Measurements from ENCODE around the gene STARD8. TPM values are rescaled to one million over a fixed set of nuclear protein-coding genes. Genes with fewer than 3 reads are reported as not detected.

STARD8 gene
- total RNA-seq, 2 donors from 2014 or later = 0.27 to 0.43 TPM

DNA sequence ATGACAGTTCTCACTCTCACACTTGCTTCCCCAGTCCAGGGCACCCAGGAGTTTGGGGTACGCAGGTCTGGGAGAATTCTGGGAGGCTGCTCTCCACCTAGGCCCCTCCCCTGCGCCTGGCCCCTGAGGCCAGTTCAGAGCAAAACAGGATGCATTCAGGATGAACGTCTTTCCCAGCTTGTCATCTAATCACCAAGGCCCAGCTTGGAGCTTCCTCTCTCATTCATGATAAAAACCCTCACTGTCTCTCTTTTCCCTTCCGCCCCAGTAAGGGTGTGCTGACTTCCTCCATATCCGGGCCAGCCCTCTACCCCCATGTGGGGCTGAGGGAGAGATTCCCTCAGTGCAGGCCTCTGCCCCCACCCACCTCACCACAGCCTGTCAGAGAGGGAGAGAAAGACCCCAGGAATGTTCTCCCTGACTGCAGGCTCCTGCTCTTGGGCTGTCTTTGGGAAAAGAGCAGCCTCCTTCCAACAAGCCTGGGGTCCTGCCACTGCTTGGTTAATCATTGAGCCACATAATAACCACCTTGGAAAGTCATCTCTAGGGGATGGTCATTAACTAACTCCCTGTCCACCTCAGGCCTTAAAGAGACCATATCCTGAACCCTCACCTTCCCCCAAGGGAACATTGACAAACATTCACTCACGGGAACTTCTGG lies 50.1 kb downstream of the STARD8 start:
- no peak for ATAC-seq

DNA sequence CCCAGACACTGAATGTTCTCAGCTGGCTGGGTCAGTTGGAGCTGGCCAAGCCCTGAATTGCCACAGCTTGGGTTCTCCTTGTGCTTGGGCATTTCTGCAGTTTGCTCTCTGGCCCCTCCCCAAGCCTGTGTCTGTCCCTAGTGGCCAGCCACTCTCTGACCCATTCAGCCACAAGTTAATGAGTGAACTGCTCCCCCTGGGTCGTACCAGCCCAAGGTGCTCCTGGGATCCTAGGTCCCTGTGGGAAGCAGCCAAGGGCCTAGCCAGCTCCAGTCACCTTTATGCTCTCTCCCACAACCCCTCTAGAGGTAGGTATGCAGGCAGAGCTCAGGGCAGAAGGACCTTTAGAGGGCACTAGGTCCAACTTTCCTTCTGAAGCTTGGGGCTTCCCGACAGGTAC lies 51.5 kb downstream of the STARD8 start:
- DNase-seq (ENCODE audit: low spot score in 2 of 2) (no peak), ATAC-seq (no peak)
- H3K36me3 Mint-ChIP-seq = no peaks in the 10 kb centered on the region
- H3K27ac Mint-ChIP-seq = no peak overlapping the region
- H3K9me3 Mint-ChIP-seq = no peaks in the 10 kb centered on the region

More for the DNA sequence above, 50.1 kb downstream of the STARD8 start:
- no peaks in the 10 kb centered on the region for H3K36me3 Mint-ChIP-seq
- DNase-seq (ENCODE audit: low spot score in 2 of 2) = no peak
- no peak overlapping the region for H3K27ac Mint-ChIP-seq
- no peaks in the 10 kb centered on the region for H3K9me3 Mint-ChIP-seq

DNA sequence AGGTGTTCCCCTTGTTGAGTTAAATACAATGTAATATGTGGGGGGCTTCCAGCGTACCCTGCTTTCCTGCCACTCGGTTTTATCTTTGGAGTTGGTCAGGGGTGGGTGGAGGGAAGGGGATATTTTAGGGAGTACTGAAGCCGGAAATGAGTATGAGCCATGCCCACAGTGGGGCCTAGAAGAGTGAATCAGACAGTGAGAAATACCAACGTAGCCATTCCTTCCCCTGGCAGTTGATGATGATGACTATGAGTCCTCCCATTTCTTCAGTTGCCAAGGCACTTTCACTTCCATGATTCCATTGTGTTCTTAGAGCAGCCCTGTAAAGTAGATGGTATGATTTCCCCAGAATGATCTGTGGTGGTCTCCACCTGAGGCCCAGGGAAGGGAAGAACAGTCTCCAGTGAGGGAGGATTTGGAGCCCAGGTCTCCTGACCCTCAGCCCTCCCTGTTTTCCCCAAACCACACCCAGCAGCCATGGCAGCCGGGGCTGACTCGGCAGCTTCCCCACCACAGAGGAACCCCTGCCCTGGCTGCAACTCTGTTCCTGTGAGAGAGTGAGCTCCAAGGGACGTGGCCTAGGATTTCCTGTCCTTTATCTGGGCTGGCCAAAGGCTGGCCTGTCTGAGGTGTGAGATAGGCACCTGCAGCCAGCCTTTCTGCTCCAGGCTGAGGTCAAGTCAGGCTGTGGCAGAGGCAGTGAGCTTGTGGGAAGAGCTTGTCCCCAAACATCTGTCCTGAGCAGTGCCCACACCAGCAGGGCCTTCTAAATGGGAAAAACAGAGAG lies 52.7 kb downstream of the STARD8 start:
- no peaks in the 10 kb centered on the region for H3K9me3 Mint-ChIP-seq
- no peaks in the 10 kb centered on the region for H3K36me3 Mint-ChIP-seq
- ATAC-seq (peak in 1 of 2 donors; percentile 59), DNase-seq (ENCODE audit: low spot score in 2 of 2) (no peak)
- no peak overlapping the region for H3K27ac Mint-ChIP-seq

DNA sequence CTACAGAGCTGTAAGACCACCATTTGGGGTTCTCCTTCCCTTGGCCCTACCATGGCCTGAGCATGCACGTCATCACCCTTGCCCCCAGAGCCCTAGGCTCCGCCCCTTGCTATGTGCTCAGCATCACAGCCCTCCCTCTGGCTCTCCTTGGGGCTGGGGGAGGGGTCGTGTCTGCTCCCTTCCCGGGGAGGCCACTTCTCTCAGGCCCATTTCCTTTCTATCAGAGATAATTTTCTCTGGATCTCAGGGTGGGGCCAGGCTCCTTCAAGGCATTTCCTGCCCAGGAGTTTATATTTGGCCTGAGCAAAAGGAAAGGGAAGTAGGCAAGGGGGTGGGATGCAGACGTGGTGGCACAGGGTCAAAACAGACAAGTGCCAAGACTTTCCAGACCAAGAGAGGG lies 55.9 kb downstream of the STARD8 start:
- Mint-ChIP-seq H3K9me3 (no peaks in the 10 kb centered on the region), H3K27ac (no peak overlapping the region), H3K36me3 (no peaks in the 10 kb centered on the region)
- DNase-seq (ENCODE audit: low spot score in 2 of 2) (no peak), ATAC-seq (no peak)

DNA sequence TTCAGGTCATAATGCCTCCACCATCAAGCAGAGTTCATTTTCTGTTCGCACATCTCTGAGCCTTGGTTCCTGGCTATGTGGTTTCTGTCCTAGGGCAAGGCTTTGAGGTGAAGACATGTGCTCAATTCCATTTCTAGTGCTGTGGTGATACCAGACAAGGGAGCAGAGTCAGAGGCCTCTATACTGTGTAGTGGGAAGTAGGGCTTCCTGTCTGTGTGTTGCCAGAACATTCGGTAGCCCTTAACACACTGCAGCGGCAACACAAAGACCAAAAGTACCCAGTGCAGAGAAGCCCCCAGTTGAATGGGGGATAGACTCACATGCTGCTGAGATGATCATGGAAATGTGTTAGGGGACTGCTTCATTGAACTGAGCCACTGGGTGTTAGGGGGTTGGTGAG lies 56.4 kb downstream of the STARD8 start:
- no peak for DNase-seq (ENCODE audit: low spot score in 2 of 2)
- Mint-ChIP-seq H3K9me3 (no peaks in the 10 kb centered on the region), H3K27ac (no peak overlapping the region), H3K36me3 (no peaks in the 10 kb centered on the region)
- no peak for ATAC-seq

DNA sequence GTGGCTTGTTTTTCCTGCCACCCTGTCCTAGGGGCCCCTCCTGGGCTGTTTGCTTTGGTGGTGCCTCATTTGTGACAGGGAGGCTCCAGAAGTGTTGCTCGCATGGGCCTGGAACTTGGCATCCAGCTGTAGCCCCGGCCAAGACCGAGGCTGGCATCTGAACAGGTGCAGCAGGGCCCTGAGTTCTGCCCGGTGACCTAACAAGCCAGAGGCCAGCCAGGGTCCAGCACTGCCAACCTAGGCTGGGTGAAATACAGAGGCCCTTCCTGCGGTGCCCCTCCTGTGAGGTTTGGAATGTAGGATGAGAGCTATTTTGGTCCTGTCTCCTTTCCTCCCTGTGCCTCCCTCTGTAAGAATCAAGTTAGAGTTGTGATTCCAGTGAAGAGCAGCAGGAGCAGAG lies 58.5 kb downstream of the STARD8 start:
- Mint-ChIP-seq H3K36me3 (no peaks in the 10 kb centered on the region), H3K9me3 (no peaks in the 10 kb centered on the region), H3K27ac (no peak overlapping the region)
- DNase-seq (ENCODE audit: low spot score in 2 of 2) (no peak), ATAC-seq (no peak)

DNA sequence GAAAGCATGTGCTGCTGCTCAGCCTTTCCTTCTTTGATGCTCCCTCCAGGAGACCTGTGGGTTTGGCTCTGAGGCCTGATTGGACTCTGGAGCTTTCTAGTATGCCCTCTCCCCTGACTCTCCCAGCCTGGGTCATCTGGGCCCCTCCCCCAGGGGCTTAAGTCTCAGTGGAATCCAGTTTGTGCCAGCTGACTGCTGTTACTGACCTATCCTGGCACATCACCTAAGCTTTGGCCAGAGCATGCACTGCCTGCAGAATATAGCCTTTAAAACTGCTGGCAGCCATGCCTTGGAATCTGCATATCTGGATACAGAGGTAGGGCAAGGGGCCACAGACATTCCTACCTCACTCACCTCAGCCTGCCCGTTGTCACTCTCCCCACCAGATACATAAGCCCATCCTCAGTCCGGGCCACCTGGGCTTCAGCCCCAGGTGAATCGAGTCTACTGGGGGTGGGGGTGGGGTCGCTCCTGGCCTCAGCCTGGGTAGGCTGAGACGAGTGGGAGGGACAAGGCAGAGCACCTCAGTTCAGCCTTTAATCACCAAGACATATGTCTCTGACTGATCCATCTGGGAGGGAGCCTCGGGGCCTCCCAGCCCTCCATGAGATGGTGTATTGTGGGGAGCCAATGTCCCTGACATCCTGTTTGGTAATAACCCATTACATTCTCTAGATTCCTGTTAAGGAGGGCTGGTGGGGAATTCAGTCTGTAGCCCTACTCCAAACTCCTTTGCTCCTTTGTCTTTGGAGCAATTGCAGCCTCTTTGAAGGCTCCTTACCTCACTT lies 61.2 kb downstream of the STARD8 start:
- Mint-ChIP-seq H3K36me3 (no peaks in the 10 kb centered on the region), H3K9me3 (no peaks in the 10 kb centered on the region), H3K27ac (no peak overlapping the region)
- no peak for ATAC-seq
- no peak for DNase-seq (ENCODE audit: low spot score in 2 of 2)

DNA sequence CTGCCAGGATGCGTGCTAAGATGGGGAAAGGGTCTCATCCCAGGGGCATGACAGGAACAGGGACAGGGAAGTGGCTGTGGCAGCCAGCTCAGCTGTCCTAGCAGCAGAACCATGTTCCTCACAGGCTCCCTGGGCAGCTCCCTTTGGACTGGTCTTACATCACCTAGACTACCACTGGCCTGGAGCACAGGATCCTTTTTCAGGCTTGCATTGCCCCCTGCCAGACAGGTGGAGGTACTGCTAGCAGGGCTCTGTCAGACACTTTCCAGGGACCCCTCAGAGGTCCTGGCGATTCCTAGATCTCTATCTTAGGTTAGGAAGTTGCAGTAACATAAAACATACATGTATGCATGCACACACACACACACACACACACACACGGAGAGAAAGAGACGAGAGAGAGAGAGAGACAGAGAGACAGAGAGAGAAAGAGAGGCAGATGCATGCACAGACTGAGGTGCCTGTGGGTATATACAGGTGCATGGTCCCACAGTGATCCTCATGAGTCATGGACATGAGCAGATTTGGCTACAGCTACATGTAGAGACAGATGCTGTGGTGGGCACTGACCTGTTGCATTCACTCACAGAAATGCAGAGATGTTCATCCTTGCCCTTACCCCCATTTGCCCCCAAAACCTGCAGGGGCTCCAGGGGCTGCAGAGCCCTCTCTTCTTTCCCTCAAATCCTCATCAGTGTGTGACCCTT lies 63.6 kb downstream of the STARD8 start:
- ATAC-seq (peak; percentile 40 to 64), DNase-seq (ENCODE audit: low spot score in 2 of 2) (peak in 1 of 2 donors; percentile 6)
- Mint-ChIP-seq H3K27ac (no peak overlapping the region), H3K9me3 (no peaks in the 10 kb centered on the region), H3K36me3 (no peaks in the 10 kb centered on the region)

DNA sequence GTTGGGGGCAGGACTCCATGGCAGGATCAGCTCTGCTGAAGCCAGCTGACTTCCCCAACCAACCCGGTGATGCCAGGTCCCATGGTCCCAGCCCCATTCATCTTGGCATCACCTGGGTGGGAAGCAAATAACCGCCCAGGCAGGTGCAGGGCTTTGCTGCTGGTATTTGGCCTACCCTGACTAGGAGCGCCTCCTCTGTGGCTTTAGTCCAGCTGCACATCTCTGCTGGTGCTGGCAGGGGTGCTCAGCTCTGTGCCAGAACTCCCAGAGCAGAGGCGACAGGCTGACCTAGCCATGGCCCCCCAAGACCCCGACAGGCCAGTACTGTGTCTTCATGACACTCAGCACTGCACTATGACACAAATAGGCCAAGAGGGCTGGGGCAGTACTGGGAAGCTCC lies 64.4 kb downstream of the STARD8 start:
- Mint-ChIP-seq H3K9me3 (no peaks in the 10 kb centered on the region), H3K27ac (no peak overlapping the region), H3K36me3 (no peaks in the 10 kb centered on the region)
- DNase-seq (ENCODE audit: low spot score in 2 of 2) (no peak), ATAC-seq (no peak)

DNA sequence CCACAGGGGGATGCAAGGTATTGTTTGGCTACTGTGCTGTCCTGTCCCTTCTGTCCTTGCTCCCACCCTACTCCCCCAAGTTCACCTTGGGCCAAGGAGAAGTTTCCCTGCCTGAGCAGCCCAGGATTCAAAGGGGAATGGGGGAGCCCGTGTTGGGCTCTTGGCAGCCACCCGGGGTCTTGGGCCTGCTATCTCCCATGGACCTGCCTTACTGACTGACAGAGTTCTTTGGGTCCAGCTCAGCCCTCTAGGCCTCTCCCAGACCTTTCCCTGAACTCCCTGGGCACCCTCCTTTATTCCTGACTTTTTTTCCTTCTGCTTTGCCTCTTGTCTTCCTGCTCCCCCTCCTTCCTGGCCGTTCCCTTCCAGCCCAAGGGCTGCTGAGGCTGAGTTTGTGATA lies 67.4 kb downstream of the STARD8 start:
- H3K9me3 Mint-ChIP-seq = no peaks in the 10 kb centered on the region
- DNase-seq (ENCODE audit: low spot score in 2 of 2) (no peak), ATAC-seq (no peak)
- H3K27ac Mint-ChIP-seq = no peak overlapping the region
- no peaks in the 10 kb centered on the region for H3K36me3 Mint-ChIP-seq

DNA sequence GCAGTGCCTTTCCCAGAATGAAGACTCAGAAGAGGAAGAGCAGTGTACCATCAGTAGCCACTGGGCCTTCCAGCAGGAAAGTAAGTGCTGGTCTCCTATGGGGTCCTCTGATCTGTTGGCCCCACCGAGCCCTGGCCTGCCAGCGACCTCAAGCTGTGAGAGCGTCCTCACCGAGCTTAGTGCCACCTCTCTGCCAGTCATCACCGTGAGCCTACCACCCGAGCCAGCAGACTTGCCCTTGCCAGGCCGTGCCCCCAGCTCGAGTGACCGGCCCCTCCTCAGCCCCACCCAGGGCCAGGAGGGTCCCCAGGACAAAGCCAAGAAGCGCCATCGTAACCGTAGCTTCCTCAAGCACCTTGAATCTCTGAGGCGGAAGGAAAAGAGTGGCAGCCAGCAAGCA lies 69.7 kb downstream of the STARD8 start:
- no peak overlapping the region for H3K27ac Mint-ChIP-seq
- no peaks in the 10 kb centered on the region for H3K9me3 Mint-ChIP-seq
- H3K36me3 Mint-ChIP-seq = no peaks in the 10 kb centered on the region
- DNase-seq (ENCODE audit: low spot score in 2 of 2) (no peak), ATAC-seq (no peak)

DNA sequence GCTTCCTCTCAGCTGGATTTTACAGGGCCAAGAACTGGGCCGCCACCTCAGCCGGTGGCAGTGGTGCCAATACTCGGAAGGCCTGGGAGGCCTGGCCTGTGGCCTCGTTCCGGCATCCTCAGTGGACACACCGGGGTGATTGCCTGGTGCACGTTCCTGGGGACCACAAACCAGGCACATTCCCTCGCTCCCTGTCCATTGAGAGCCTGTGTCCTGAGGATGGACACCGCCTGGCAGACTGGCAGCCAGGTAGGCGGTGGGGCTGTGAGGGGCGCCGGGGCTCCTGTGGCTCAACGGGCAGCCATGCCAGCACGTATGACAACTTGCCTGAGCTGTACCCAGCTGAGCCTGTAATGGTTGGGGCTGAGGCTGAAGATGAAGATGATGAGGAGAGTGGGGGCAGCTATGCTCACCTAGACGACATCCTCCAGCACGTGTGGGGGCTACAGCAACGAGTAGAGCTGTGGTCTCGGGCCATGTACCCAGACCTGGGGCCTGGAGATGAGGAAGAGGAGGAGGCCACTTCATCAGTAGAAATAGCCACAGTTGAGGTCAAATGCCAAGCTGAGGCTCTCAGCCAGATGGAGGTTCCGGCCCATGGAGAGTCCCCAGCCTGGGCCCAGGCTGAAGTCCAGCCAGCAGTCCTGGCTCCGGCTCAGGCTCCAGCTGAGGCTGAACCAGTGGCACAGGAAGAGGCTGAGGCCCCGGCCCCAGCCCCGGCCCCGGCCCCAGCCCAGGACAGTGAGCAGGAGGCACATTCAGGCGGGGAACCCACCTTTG lies 70.4 kb downstream of the STARD8 start:
- DNase-seq (ENCODE audit: low spot score in 2 of 2) (no peak), ATAC-seq (no peak)
- Mint-ChIP-seq H3K9me3 (no peaks in the 10 kb centered on the region), H3K27ac (no peak overlapping the region), H3K36me3 (no peaks in the 10 kb centered on the region)

DNA sequence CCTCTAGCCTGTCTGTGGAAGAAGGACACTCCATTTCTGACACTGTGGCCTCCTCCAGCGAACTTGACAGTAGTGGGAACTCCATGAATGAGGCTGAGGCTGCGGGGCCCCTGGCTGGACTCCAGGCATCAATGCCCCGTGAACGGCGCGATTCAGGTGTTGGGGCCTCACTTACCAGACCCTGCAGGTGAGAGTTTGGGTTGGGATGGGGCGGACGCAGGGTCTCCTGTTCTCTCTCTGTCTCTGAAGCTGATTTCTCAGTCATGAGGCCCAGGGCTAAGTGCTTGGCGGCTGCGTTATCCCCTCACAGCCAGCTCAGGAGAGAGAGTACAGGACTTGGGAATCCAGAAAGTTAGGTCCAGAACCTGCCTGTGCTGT lies 71.0 kb downstream of the STARD8 start:
- ATAC-seq (no peak), DNase-seq (ENCODE audit: low spot score in 2 of 2) (no peak)
- Mint-ChIP-seq H3K9me3 (no peaks in the 10 kb centered on the region), H3K27ac (no peak overlapping the region), H3K36me3 (no peaks in the 10 kb centered on the region)

DNA sequence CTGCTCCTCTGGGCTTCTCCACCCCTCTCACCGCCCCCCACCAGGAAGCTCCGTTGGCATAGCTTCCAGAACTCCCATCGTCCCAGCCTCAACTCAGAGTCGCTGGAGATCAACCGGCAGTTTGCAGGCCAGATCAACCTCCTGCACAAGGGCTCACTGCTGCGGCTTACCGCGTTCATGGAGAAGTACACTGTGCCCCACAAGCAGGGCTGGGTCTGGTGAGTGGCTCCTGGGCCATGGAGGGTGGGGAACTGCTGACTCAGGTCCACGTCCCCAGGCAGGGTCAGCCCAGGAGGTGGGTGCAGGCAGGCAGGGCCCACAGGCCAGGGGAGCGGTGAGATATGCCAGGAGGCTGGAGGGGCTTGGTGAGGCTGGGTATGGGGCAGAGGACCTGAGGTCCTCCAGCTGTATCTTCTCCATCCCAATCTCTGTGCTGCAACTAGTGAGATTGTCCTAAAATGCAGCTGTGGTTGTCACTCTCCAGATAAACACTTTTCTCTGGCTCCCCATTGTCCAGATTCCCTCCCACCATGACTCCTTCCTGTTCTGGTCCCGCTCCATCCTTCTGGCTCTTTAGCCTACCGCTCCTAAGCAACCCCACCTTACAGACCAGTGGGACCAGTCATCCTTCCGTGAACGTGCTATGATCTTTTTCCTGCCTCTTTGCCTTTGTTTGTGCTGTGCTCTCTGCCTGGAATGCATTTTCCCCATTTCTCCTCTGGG lies 71.9 kb downstream of the STARD8 start:
- DNase-seq (ENCODE audit: low spot score in 2 of 2) (no peak), ATAC-seq (no peak)
- Mint-ChIP-seq H3K27ac (no peak overlapping the region), H3K36me3 (no peaks in the 10 kb centered on the region), H3K9me3 (no peaks in the 10 kb centered on the region)

DNA sequence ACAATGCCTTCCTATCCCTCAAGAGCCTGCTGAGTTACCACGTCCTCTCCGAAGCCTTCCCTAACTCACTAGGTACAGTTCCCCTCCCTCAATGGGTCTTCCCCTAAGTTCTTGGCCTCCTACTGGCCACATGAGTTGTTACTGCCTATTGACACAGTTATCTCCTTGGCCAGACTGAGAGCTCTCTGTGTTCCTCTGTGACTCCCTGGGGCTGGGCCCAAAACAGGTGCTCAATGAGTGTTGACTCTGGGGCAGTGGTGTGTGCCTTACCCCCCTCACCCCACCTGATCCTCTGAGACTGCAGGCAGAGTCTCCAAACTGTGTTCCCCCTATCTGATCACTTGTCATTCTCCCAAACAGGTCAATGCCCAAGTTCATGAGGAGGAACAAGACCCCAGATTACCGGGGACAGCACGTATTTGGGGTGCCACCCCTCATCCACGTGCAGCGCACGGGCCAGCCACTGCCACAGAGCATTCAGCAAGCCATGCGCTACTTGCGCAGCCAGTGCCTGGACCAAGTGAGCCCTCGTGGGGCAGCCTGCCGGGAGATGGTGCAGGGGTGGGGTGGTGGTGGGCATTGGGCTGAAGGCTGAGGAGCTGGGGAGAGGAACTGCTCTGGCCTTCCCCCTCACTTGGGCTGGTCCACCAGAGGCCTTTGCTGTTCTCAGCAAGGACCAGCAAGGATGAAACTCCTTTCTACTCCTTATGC lies 72.6 kb downstream of the STARD8 start:
- Mint-ChIP-seq H3K9me3 (no peaks in the 10 kb centered on the region), H3K36me3 (no peaks in the 10 kb centered on the region), H3K27ac (no peak overlapping the region)
- ATAC-seq (peak in 1 of 2 donors; percentile 34), DNase-seq (ENCODE audit: low spot score in 2 of 2) (no peak)

All from activated naive CD4-positive, alpha-beta T cell treated with anti-CD3 and anti-CD28 coated beads, Interleukin-2, amount 50 U/mL, for 72 hours (primary cell).